GM08714 (cell line): ENCODE measurements around the gene ZNF354C.
"Not testable (repeated sequence)": the region's sequence is repeated elsewhere in the genome, so short reads cannot be mapped to it uniquely, and the experiment has no call there.

Experiments
- H3K4me3 ChIP-seq: fragments of 200-500 bp; sonication (Bioruptor generic); 2 replicates; pipeline ENCODE4 v1.5.1; 2014; ENCODE audit warnings: mild to moderate bottlenecking, low read length, inconsistent platforms
- ZNF274 ChIP-seq: IDR thresholded peaks from 2 replicates; pipeline ENCODE4 v1.6.1; 2012; ENCODE audit warnings: mild to moderate bottlenecking, low read depth, low read length

Gene ZNF354C

GRCh38 chr5:179089502-179089901 lies 29.3 kb downstream of the ZNF354C start:
- no peak overlapping the region for H3K4me3 ChIP-seq
- no peak for TF ChIP-seq ZNF274

GRCh38 chr5:179101282-179101681 lies 41.1 kb downstream of the ZNF354C start:
- H3K4me3 ChIP-seq = not testable (repeated sequence)

GRCh38 chr5:179110528-179110927 lies 50.4 kb downstream of the ZNF354C start:
- no peak for TF ChIP-seq ZNF274
- H3K4me3 ChIP-seq = no peak overlapping the region

GRCh38 chr5:179111267-179112207 lies 51.4 kb downstream of the ZNF354C start:
- no peak for TF ChIP-seq ZNF274

GRCh38 chr5:179112469-179113142 lies 52.4 kb downstream of the ZNF354C start:
- TF ChIP-seq ZNF274 = no peak
- H3K4me3 ChIP-seq = no peak overlapping the region

More at GRCh38 chr5:179111267-179112207, 51.4 kb downstream of the ZNF354C start:
- no peak overlapping the region for H3K4me3 ChIP-seq

- no peak for TF ChIP-seq ZNF274
- H3K4me3 ChIP-seq = no peak overlapping the region
Observed at GRCh38 chr5:179113143-179113530, 53.0 kb downstream of the ZNF354C start.

GRCh38 chr5:179113945-179114641 lies 53.9 kb downstream of the ZNF354C start:
- H3K4me3 ChIP-seq = no peak overlapping the region
- TF ChIP-seq ZNF274 = no peak

- no peak for TF ChIP-seq ZNF274
- H3K4me3 ChIP-seq = no peak overlapping the region
Observed at GRCh38 chr5:179114756-179115155, 54.6 kb downstream of the ZNF354C start.

GRCh38 chr5:179115307-179115706 lies 55.1 kb downstream of the ZNF354C start:
- H3K4me3 ChIP-seq = no peak overlapping the region
- TF ChIP-seq ZNF274 = no peak

GRCh38 chr5:179115845-179116524 lies 55.8 kb downstream of the ZNF354C start:
- H3K4me3 ChIP-seq = no peak overlapping the region
- TF ChIP-seq ZNF274 = no peak

GRCh38 chr5:179118338-179118737 lies 58.2 kb downstream of the ZNF354C start:
- TF ChIP-seq ZNF274 = no peak
- H3K4me3 ChIP-seq = no peak overlapping the region

GRCh38 chr5:179118756-179119414 lies 58.7 kb downstream of the ZNF354C start:
- no peak for TF ChIP-seq ZNF274
- no peak overlapping the region for H3K4me3 ChIP-seq

- no peak overlapping the region for H3K4me3 ChIP-seq
- TF ChIP-seq ZNF274 = no peak
Observed at GRCh38 chr5:179119415-179120170, 59.4 kb downstream of the ZNF354C start.

- no peak for TF ChIP-seq ZNF274
- no peak overlapping the region for H3K4me3 ChIP-seq
Observed at GRCh38 chr5:179120421-179120861, 60.3 kb downstream of the ZNF354C start.
